ENCODE data around the gene LPAR2.

The LPAR2 gene

GRCh38 chr19:19634516-19635312 lies 6.7 kb upstream of the LPAR2 start:
- no peak overlapping the region for H3K4me3 ChIP-seq (ENCODE audit: low read length)
- no peak for DNase-seq (ENCODE audit: low read depth, low spot score)

GRCh38 chr19:19633711-19634515 lies 5.9 kb upstream of the LPAR2 start:
- H3K4me3 ChIP-seq (ENCODE audit: low read length), result no peak overlapping the region
- no peak for DNase-seq (ENCODE audit: low read depth, low spot score)

GRCh38 chr19:19632661-19633060 lies 4.6 kb upstream of the LPAR2 start:
- no peak overlapping the region for H3K4me3 ChIP-seq (ENCODE audit: low read length)
- no peak for DNase-seq (ENCODE audit: low read depth, low spot score)

- no peak overlapping the region for H3K4me3 ChIP-seq (ENCODE audit: low read length)
- DNase-seq (ENCODE audit: low read depth, low spot score), result no peak
Measured at GRCh38 chr19:19631346-19631745, 3.3 kb upstream of the LPAR2 start.

- H3K4me3 ChIP-seq (ENCODE audit: low read length), result no peak overlapping the region
- no peak for DNase-seq (ENCODE audit: low read depth, low spot score)
Measured at GRCh38 chr19:19630426-19630825, 2.4 kb upstream of the LPAR2 start.

- DNase-seq (ENCODE audit: low read depth, low spot score), result no peak
Measured at GRCh38 chr19:19630062-19630414, 2.0 kb upstream of the LPAR2 start.

GRCh38 chr19:19628501-19629134 lies 598 bp upstream of the LPAR2 start:
- H3K4me3 ChIP-seq (ENCODE audit: low read length), result no peak overlapping the region
- DNase-seq (ENCODE audit: low read depth, low spot score), result no peak

More at GRCh38 chr19:19630062-19630414, 2.0 kb upstream of the LPAR2 start:
- H3K4me3 ChIP-seq (ENCODE audit: low read length), result no peak overlapping the region

- no peak for DNase-seq (ENCODE audit: low read depth, low spot score)
- H3K4me3 ChIP-seq (ENCODE audit: low read length), result no peak overlapping the region
Measured at GRCh38 chr19:19626516-19627472, 1.2 kb downstream of the LPAR2 start.

- DNase-seq (ENCODE audit: low read depth, low spot score), result no peak
- H3K4me3 ChIP-seq (ENCODE audit: low read length), result no peak overlapping the region
Measured at GRCh38 chr19:19624032-19624570, 3.9 kb downstream of the LPAR2 start.

GRCh38 chr19:19623383-19623782 lies 4.6 kb downstream of the LPAR2 start:
- H3K4me3 ChIP-seq (ENCODE audit: low read length), result no peak overlapping the region
- DNase-seq (ENCODE audit: low read depth, low spot score), result no peak

- no peak for DNase-seq (ENCODE audit: low read depth, low spot score)
- H3K4me3 ChIP-seq (ENCODE audit: low read length), result no peak overlapping the region
Measured at GRCh38 chr19:19619849-19620210, 8.2 kb downstream of the LPAR2 start.

- no peak for DNase-seq (ENCODE audit: low read depth, low spot score)
- H3K4me3 ChIP-seq (ENCODE audit: low read length), result peak overlapping the region; percentile 52
Measured at GRCh38 chr19:19619181-19619848, 8.7 kb downstream of the LPAR2 start.

- H3K4me3 ChIP-seq (ENCODE audit: low read length), result peak within 1 kb of the TSS; percentile 83
- peak; percentile 93 for DNase-seq (ENCODE audit: low read depth, low spot score)
Measured at GRCh38 chr19:19618219-19619051, 9.6 kb downstream of the LPAR2 start, which contains the start of gene PBX4. Gene PBX4 (minus strand): TSS chr19:19618687. CDS start chr19:19618629, 58 bp downstream.

GRCh38 chr19:19615086-19615485 lies 12.9 kb downstream of the LPAR2 start:
- H3K4me3 ChIP-seq (ENCODE audit: low read length), result no peak overlapping the region
- no peak for DNase-seq (ENCODE audit: low read depth, low spot score)

- no peak overlapping the region for H3K4me3 ChIP-seq (ENCODE audit: low read length)
- no peak for DNase-seq (ENCODE audit: low read depth, low spot score)
Measured at GRCh38 chr19:19613506-19613905, 14.5 kb downstream of the LPAR2 start.

- H3K4me3 ChIP-seq (ENCODE audit: low read length), result no peak overlapping the region
- no peak for DNase-seq (ENCODE audit: low read depth, low spot score)
Measured at GRCh38 chr19:19610376-19611202, 17.4 kb downstream of the LPAR2 start.

Measured in Jurkat, Clone E6-1 (cell line).